GM10248 (cell line): ENCODE data around the gene SNCB.

Source experiments
- CTCF ChIA-PET: fragments of 300-600 bp; sonication (Branson Sonifier 250); formaldehyde crosslinking; extraction: SDS; loops from one replicate; lab custom pipeline; 2021; ENCODE audit warnings: antibody characterized with exemption; lab: Yijun Ruan, JAX
- POLR2A ChIA-PET: fragments of 350-650 bp; sonication (Branson Sonifier 250); formaldehyde crosslinking; extraction: SDS; loops from one replicate; lab custom pipeline; 2020; ENCODE audit warnings: antibody characterized with exemption; lab: Yijun Ruan, JAX
- DNase-seq: peaks from one replicate; pipeline ENCODE4 v3.0.0; 2012; ENCODE audit errors: extremely low spot score
- TF ChIP-seq, protein P1 (sequence below): IDR thresholded peaks from 2 replicates; pipeline ENCODE4 v1.5.1; 2012; ENCODE audit warnings: mild to moderate bottlenecking, low read depth; ENCODE audit errors: extremely low read depth, missing control alignments, control extremely low read depth

Gene SNCB

GRCh38 chr5:176638437-176638836, 8.1 kb upstream of the SNCB start:
- CTCF ChIA-PET = no interaction called here

DNA sequence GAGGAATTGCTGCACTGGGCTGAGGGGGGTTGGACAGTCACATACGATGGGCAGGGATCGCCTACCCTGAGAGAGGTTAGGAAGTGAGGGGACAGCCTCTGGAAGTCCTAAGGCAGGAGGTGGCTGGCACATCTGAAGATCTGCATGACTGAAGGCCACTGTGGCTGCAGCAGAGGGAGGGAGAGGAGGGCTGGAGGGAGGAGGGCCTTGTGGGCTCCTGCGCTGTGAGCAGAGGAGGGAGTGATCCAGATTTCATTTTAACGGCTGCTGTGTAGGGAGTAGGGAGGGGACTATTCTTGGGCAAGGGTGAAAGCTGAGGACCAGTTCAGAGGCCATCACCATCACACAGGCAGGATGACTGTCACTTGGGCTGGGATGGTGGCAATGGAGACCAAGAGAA, 7.2 kb upstream of the SNCB start:
- TF ChIP-seq, protein P1, sequence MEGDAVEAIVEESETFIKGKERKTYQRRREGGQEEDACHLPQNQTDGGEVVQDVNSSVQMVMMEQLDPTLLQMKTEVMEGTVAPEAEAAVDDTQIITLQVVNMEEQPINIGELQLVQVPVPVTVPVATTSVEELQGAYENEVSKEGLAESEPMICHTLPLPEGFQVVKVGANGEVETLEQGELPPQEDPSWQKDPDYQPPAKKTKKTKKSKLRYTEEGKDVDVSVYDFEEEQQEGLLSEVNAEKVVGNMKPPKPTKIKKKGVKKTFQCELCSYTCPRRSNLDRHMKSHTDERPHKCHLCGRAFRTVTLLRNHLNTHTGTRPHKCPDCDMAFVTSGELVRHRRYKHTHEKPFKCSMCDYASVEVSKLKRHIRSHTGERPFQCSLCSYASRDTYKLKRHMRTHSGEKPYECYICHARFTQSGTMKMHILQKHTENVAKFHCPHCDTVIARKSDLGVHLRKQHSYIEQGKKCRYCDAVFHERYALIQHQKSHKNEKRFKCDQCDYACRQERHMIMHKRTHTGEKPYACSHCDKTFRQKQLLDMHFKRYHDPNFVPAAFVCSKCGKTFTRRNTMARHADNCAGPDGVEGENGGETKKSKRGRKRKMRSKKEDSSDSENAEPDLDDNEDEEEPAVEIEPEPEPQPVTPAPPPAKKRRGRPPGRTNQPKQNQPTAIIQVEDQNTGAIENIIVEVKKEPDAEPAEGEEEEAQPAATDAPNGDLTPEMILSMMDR = no peak
- POLR2A ChIA-PET = no interaction called here
- CTCF ChIA-PET = no interaction called here
- no peak for DNase-seq

More at GRCh38 chr5:176638437-176638836, 8.1 kb upstream of the SNCB start:
- no peak for DNase-seq
- TF ChIP-seq, protein P1 = no peak
- POLR2A ChIA-PET = no interaction called here

DNA sequence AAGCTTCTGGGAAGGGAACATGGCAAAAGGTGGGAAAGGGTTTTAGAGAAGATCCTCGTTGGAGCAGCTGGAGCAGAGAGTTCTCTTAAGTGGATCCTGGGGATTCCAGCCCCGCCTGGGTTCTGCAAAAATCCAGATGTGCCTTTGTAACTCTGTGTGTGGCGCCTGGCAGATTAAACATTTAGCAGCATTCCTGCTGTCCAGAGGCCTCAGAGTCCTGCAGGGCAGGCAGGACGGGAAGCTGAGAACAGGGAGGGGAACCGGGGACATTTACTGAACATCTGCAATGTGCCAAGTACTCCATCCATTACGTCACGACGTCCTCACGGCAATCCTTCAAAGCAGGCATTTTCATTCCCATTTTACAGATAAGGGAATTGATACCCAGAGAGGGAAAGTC, 6.1 kb upstream of the SNCB start:
- TF ChIP-seq, protein P1 = no peak
- ChIA-PET POLR2A (no interaction called here), CTCF (no interaction called here)
- no peak for DNase-seq

GRCh38 chr5:176633598-176633997, 3.3 kb upstream of the SNCB start:
- no peak for DNase-seq
- TF ChIP-seq, protein P1 = no peak
- POLR2A ChIA-PET = no interaction called here
- CTCF ChIA-PET = interaction anchor here (1.3 to 2.3 kb wide), 3 partner anchors 24 to 60 kb away, joined by 3 to 12 read pairs (median 4); no protein-coding TSS in a partner anchor

DNA sequence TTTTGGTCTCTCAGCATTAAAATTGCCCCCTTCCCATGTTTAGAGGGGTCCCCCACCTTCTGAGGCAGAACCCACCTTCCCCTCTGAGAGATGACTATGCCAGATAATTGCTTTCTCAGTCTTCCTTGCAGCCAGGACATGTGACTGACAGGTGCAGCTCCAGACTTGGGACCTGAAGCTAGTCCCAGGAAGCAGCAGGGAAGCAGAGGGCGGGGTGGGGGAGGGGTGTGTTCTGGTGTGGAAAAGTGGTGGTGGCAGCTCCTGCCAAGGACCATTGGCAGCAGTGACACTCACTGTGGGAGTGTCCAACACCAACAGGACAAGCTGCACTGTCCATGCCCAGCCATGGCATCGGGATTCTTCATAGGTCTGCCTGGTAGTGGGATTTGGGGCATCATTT, 2.4 kb upstream of the SNCB start:
- TF ChIP-seq, protein P1 = no peak
- CTCF ChIA-PET = interaction anchor here (1.3 to 2.3 kb wide), 3 partner anchors 25 to 59 kb away, joined by 3 to 12 read pairs (median 4); no protein-coding TSS in a partner anchor
- DNase-seq = no peak
- POLR2A ChIA-PET = no interaction called here

- ChIA-PET CTCF (interaction anchor here (1.5 to 2.9 kb wide), 3 partner anchors 15 to 29 kb away, joined by 4 to 10 read pairs (median 9); no protein-coding TSS in a partner anchor), POLR2A (no interaction called here)
- TF ChIP-seq, protein P1 = no peak
- DNase-seq = no peak
These were observed 1.3 kb upstream of the SNCB start for GRCh38 chr5:176631383-176632200.
